Measurements from ENCODE around the gene LPAR5. TPM values are rescaled to one million over a fixed set of nuclear protein-coding genes. Genes with fewer than 3 reads are reported as not detected.

The LPAR5 gene
- total RNA-seq, 1 experiment from 2014 or later, result 0.20 TPM

GRCh38 chr12:6684609-6685008 lies 48.9 kb upstream of the LPAR5 start:
- no peak for ATAC-seq
- peaks cover 18% of the 10 kb centered on the region for H3K4me1 Mint-ChIP-seq
- DNase-seq (ENCODE audit: low spot score), result peak; percentile 36
- H3K4me3 Mint-ChIP-seq, result no peak overlapping the region
- no peaks in the 10 kb centered on the region for H3K9me3 Mint-ChIP-seq
- ChIA-PET CTCF (interaction anchor here (0.5 to 1.5 kb wide), 52 partner anchors 8 to 241 kb away, joined by 3 to 25 read pairs (median 4); partner anchors contain the start of genes ACRBP, CD4, CDCA3 and COPS7A), POLR2A (interaction anchor here (1.0 kb wide), 1 partner anchor 39 kb away, joined by 3 read pairs; the partner anchor contains the start of gene COPS7A)
- peak; percentile 40 for TF ChIP-seq CTCF (IDR thresholded peaks at IDR 0.05)
- no peak for TF ChIP-seq GRHL2 (CRISPR knock-in tag; IDR thresholded peaks at IDR 0.05; ENCODE audit: insufficient replicate concordance, severe bottlenecking)
- peak overlapping the region; percentile 77 for H3K27ac Mint-ChIP-seq
- peaks cover 14% of the 10 kb centered on the region for H3K36me3 Mint-ChIP-seq
- no peaks in the 10 kb centered on the region for H3K27me3 Mint-ChIP-seq (ENCODE audit: low read depth)

DNA sequence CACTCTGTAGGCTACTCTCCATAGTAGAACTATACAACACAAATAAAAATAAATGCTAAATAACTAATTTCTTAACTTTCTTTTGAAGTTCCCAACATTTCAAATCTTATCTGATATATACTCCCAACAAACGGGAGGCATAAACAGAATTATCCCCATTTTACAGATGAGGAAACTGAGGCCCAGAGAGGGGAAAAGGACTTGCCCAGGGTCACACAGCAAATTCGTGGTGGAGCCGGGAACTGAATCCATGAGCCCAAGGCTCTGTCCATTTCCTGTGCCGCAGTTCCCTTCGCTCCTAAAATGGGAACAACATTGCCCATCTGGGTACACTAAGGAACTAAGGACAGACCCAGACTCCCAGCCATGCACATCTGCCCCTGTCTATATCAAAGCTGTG lies 41.2 kb upstream of the LPAR5 start:
- POLR2A ChIA-PET, result no interaction called here
- Mint-ChIP-seq H3K36me3 (peaks cover 65% of the 10 kb centered on the region), H3K27me3 (ENCODE audit: low read depth) (no peaks in the 10 kb centered on the region), H3K27ac (no peak overlapping the region), H3K9me3 (no peaks in the 10 kb centered on the region), H3K4me3 (no peak overlapping the region), H3K4me1 (no peaks in the 10 kb centered on the region)
- CTCF ChIA-PET, result interaction anchor here (1.3 kb wide), 1 partner anchor 139 kb away, joined by 3 read pairs; no protein-coding TSS in a partner anchor
- no peak for TF ChIP-seq ZNF219 (CRISPR knock-in tag; IDR thresholded peaks at IDR 0.05; ENCODE audit: borderline replicate concordance)
- no peak for TF ChIP-seq ATF3 (CRISPR knock-in tag; conservative IDR thresholded peaks at IDR 0.05)
- no peak for TF ChIP-seq NFATC4 (CRISPR knock-in tag; IDR thresholded peaks at IDR 0.05)
- no peak for TF ChIP-seq PRRX2 (CRISPR knock-in tag; IDR thresholded peaks at IDR 0.05)
- no peak for TF ChIP-seq TEAD4 (CRISPR knock-in tag; IDR thresholded peaks at IDR 0.05)
- no peak for TF ChIP-seq NR2C2 (CRISPR knock-in tag; IDR thresholded peaks at IDR 0.05)
- no peak for TF ChIP-seq STAT6 (CRISPR knock-in tag; conservative IDR thresholded peaks at IDR 0.05; ENCODE audit: low read depth)
- no peak for TF ChIP-seq KAT7 (CRISPR knock-in tag; IDR thresholded peaks at IDR 0.05; ENCODE audit: borderline replicate concordance)
- TF ChIP-seq ZNF263 (CRISPR knock-in tag; IDR thresholded peaks at IDR 0.05; ENCODE audit: low read depth), result no peak
- TF ChIP-seq ZBTB43 (CRISPR knock-in tag; IDR thresholded peaks at IDR 0.05), result no peak
- no peak for TF ChIP-seq ZNF232 (CRISPR knock-in tag; IDR thresholded peaks at IDR 0.05)
- TF ChIP-seq RORB (CRISPR knock-in tag; IDR thresholded peaks at IDR 0.05), result no peak
- TF ChIP-seq, protein P1, sequence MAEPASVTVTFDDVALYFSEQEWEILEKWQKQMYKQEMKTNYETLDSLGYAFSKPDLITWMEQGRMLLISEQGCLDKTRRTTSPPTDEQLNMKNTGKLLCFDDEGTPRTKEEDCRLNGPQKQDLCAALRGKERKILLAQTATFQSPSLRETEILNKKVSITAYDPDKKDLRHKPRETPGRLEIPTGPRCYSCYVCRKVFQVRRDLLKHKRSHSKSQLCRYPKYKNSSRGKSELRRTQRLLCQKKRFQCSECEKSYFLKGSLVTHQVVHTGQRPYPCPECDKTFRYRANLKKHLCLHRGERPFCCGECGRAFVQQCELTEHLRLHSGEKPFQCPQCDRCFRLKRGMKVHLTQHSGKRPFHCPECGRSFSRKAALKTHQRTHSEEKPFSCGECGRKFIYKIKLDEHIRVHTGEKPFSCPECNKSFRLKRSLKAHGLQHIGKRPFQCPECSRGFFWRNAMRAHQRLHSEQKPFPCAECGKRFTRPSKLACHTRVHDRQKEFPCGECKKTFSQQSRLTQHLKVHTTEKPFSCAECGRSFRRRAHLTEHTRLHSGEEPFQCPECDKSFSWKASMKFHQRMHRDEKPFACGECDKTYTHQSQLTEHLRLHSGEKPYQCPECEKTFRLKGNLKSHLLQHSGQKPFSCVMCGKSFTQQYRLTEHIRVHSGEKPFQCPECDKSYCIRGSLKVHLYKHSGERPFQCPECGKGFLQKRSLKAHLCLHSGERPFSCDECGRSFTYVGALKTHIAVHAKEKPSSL (CRISPR knock-in tag; conservative IDR thresholded peaks at IDR 0.05), result no peak
- DNase-seq (ENCODE audit: low spot score) (no peak), ATAC-seq (no peak)

Measured in WTC11 (cell line).